GM12878 (cell line): ENCODE measurements around the gene OLR1. TPM values are rescaled to one million over a fixed set of nuclear protein-coding genes. Genes with fewer than 3 reads are reported as not detected.

Source experiments
- ATAC-seq: fragments of 200-7000 bp; cut with Tn5 transposase; 3 replicates; pipeline ENCODE4 v1.9.1; 2020; ENCODE audit warnings: mild to moderate bottlenecking, moderate library complexity
- BruUV-seq: library from RNA; stranded (reverse); fragments of 400-500 nt; replicated peaks from 2 replicates; lab custom pipeline; 2021; lab: Mats Ljungman, UMichigan
- CTCF ChIA-PET: fragments of 300-600 bp; sonication (Branson Sonifier 250); formaldehyde crosslinking; extraction: SDS; loops from one replicate; lab custom pipeline; 2021; ENCODE audit warnings: inconsistent platforms; lab: Yijun Ruan, JAX
- POLR2A ChIA-PET: fragments of 350-600 bp; formaldehyde crosslinking; extraction: SDS; loops from one replicate; lab custom pipeline; 2021; ENCODE audit warnings: inconsistent platforms; lab: Charles Lee
- RAD21 ChIA-PET: fragments of 300-600 bp; sonication (Branson Sonifier 250); formaldehyde crosslinking; loops from one replicate; lab custom pipeline; 2023; ENCODE audit warnings: antibody characterized with exemption; ENCODE audit not compliant: unreplicated experiment; lab: Charles Lee
- SMC1A ChIA-PET: fragments of 300-600 bp; sonication (Branson Sonifier 250); formaldehyde crosslinking; loops from one replicate; lab custom pipeline; 2023; ENCODE audit not compliant: unreplicated experiment, uncharacterized antibody; lab: Charles Lee
- DNase-seq: peaks from one replicate; pipeline ENCODE4 v3.0.0-alpha.2; 2011; ENCODE audit warnings: low read depth, low spot score
- FAIRE-seq: peaks from 3 replicates; lab custom pipeline; 2011; peaks lifted over from hg19 to GRCh38; lab: Jason Lieb, UNC
- H2AFZ ChIP-seq: 2 replicates; pipeline ENCODE4 v1.6.0; 2011; ENCODE audit warnings: low read depth, low read length, control low read depth; ENCODE audit not compliant: control insufficient read depth
- H3K27ac ChIP-seq: 2 replicates; pipeline ENCODE4 v1.5.1; 2011; ENCODE audit warnings: control low read depth; ENCODE audit not compliant: control insufficient read depth, insufficient read depth
- H3K27me3 ChIP-seq, 2 experiments: replicated peaks in 1 of 2; 2 replicates each; pipeline versions ENCODE4 v1.6.0 to v1.6.1; 2011; ENCODE audit warnings: low read length in 1 of 2; ENCODE audit not compliant: control insufficient read depth in 2 of 2, insufficient read depth in 2 of 2
- H3K36me3 ChIP-seq, 2 experiments: 2 replicates each; pipeline ENCODE4 v1.5.1; 2011; ENCODE audit warnings: low read length in 1 of 2; ENCODE audit not compliant: control insufficient read depth in 2 of 2, insufficient read depth in 2 of 2
- H3K4me1 ChIP-seq: 2 replicates; pipeline ENCODE4 v1.6.1; 2011; ENCODE audit warnings: mild to moderate bottlenecking, low read length, moderate library complexity, mixed read lengths; ENCODE audit not compliant: control insufficient read depth, insufficient read depth
- H3K4me2 ChIP-seq: 2 replicates; pipeline ENCODE4 v1.6.0; 2011; ENCODE audit warnings: control low read depth; ENCODE audit not compliant: control insufficient read depth, insufficient read depth
- H3K4me3 ChIP-seq: fragments of 200-600 bp; sonication (generic); 2 replicates; pipeline ENCODE4 v1.5.1; 2016
- H3K79me2 ChIP-seq: 2 replicates; pipeline ENCODE4 v1.6.0; 2011; ENCODE audit warnings: low read length; ENCODE audit not compliant: control insufficient read depth, insufficient read depth
- H3K9ac ChIP-seq: 2 replicates; pipeline ENCODE4 v1.8.0; 2011; ENCODE audit warnings: low read length, control low read depth, mixed read lengths; ENCODE audit not compliant: control insufficient read depth, insufficient read depth
- H3K9me3 ChIP-seq: replicated peaks from 3 replicates; pipeline ENCODE4 v1.5.1; 2011; ENCODE audit warnings: mild to moderate bottlenecking, low read length; ENCODE audit not compliant: control insufficient read depth, insufficient read depth
- H4K20me1 ChIP-seq: 2 replicates; pipeline ENCODE4 v1.6.0; 2011; ENCODE audit not compliant: control insufficient read depth, insufficient read depth
- ASH2L ChIP-seq: fragments of 300-600, 200-600 bp; sonication (generic); IDR thresholded peaks from 2 replicates; pipeline ENCODE4 v1.6.1; 2017; ENCODE audit warnings: low read depth, mild to moderate bottlenecking, borderline replicate concordance
- BMI1 ChIP-seq: fragments of 450-650 bp; IDR thresholded peaks from 2 replicates; pipeline ENCODE4 v1.6.1; 2016; ENCODE audit warnings: mild to moderate bottlenecking, moderate library complexity, borderline replicate concordance
- BRCA1 ChIP-seq: IDR thresholded peaks from 2 replicates; pipeline ENCODE4 v1.6.1; 2011; ENCODE audit warnings: low read depth, low read length, improper control_type of control experiment
- CHD1 ChIP-seq: IDR thresholded peaks from 2 replicates; pipeline ENCODE4 v1.6.1; 2012; ENCODE audit warnings: low read depth, low read length, improper control_type of control experiment
- CHD4 ChIP-seq: fragments of 200-600 bp; sonication (generic); IDR thresholded peaks from 2 replicates; pipeline ENCODE4 v1.6.1; 2016; ENCODE audit warnings: mild to moderate bottlenecking
- CREM ChIP-seq: IDR thresholded peaks from 2 replicates; pipeline ENCODE4 v1.6.1; 2014; ENCODE audit warnings: antibody characterized with exemption, low read depth
- ETV6 ChIP-seq, 2 experiments: fragments of 450-650 bp in 1 of 2; IDR thresholded peaks in 1 of 2; conservative IDR thresholded peaks in 1 of 2; 2 replicates each; pipeline ENCODE4 v1.6.1; 2014; ENCODE audit warnings: antibody characterized with exemption in 1 of 2, borderline replicate concordance in 1 of 2, low read depth in 1 of 2, mild to moderate bottlenecking in 1 of 2, moderate library complexity in 1 of 2
- HCFC1 ChIP-seq: fragments of 150-350 bp; IDR thresholded peaks from 2 replicates; pipeline ENCODE4 v1.6.1; 2014; ENCODE audit warnings: low read length
- LARP7 ChIP-seq: fragments of 450-650 bp; IDR thresholded peaks from 2 replicates; pipeline ENCODE4 v1.6.1; 2017; ENCODE audit warnings: mild to moderate bottlenecking
- NR2F1 ChIP-seq: fragments of 450-650 bp; conservative IDR thresholded peaks from 2 replicates; pipeline ENCODE4 v1.6.1; 2017; ENCODE audit warnings: mild to moderate bottlenecking
- POLR2AphosphoS5 ChIP-seq: IDR thresholded peaks from 2 replicates; pipeline ENCODE4 v1.6.1; 2011; ENCODE audit warnings: mild to moderate bottlenecking, low read length, inconsistent platforms
- SIN3A ChIP-seq: IDR thresholded peaks from 2 replicates; pipeline ENCODE4 v1.6.1; 2012; ENCODE audit warnings: low read depth, low read length, improper control_type of control experiment
- SMAD1 ChIP-seq: fragments of 450-650 bp; IDR thresholded peaks from 2 replicates; pipeline ENCODE4 v1.6.1; 2018; ENCODE audit warnings: mild to moderate bottlenecking, low read depth; ENCODE audit not compliant: partially characterized antibody
- SP1 ChIP-seq: IDR thresholded peaks from one replicate; pipeline ENCODE4 v1.6.1; 2011; ENCODE audit warnings: low read depth, low read length
- SRF ChIP-seq, 2 experiments: IDR thresholded peaks; 2 replicates each; pipeline ENCODE4 v1.6.1; 2011; ENCODE audit warnings: low read depth in 2 of 2, low read length in 2 of 2, mild to moderate bottlenecking in 1 of 2, moderate library complexity in 1 of 2
- ZNF274 ChIP-seq: IDR thresholded peaks from one replicate; pipeline ENCODE4 v1.8.0; 2011; ENCODE audit not compliant: insufficient read length, insufficient read depth
- WGBS: methylation state at CpG from one replicate; pipeline ENCODE4 v1.1.6; 2016; ENCODE audit warnings: low lambda C conversion rate; ENCODE audit not compliant: insufficient replicate concordance, insufficient coverage; ENCODE audit errors: missing lambda C conversion rate; 5-methylcytosine and 5-hydroxymethylcytosine counted together
- in situ Hi-C: fragments of 300-500 bp; cut with MboI; formaldehyde crosslinking; loops from 9 replicates; pipeline ENCODE4 v1.14.3; 2018; ENCODE audit warnings: mixed read lengths
- intact Hi-C: fragments of 100-400 bp; cut with micrococcal nuclease; formaldehyde crosslinking; loops from one replicate; pipeline ENCODE4 v1.14.2; 2022; ENCODE audit not compliant: unreplicated experiment
- polyA plus RNA-seq, 11 experiments: library from polyadenylated mRNA; depleted of rRNA in 4 of 11; unstranded in 6 of 11; stranded (reverse) in 5 of 11; fragments of >200 nt; fragmentation: Nextera tagmentation in 4 of 11; fragmentation: Illumina TruSeq in 1 of 11; extraction: Ambion mirVana in 4 of 11; extraction: Trizol in 1 of 11; gene quantifications; 1 replicate in 1 of 11; 2 replicates in 10 of 11; pipeline versions ENCODE4 v1.2.1 to v1.2.3, GENCODE V29; 2011 to 2016; ENCODE audit warnings: inconsistent platforms in 2 of 11, missing spikeins in 2 of 11, low read depth in 1 of 11
- total RNA-seq, 4 experiments: library from RNA; depleted of rRNA in 3 of 4; stranded (reverse); fragments of >200 nt in 3 of 4; fragmentation: Illumina TruSeq in 1 of 4; extraction: Trizol in 1 of 4; gene quantifications; 2 replicates each; pipeline versions ENCODE4 v1.2.1 to v1.2.3, GENCODE V29; 2013 to 2021
- TF ChIP-seq, protein P1 (sequence below): IDR thresholded peaks from 2 replicates; pipeline ENCODE4 v1.6.1; 2012; ENCODE audit warnings: low read depth, low read length, improper control_type of control experiment
- TF ChIP-seq, protein P2 (sequence below), 3 experiments: IDR thresholded peaks in 2 of 3; conservative IDR thresholded peaks in 1 of 3; 2 replicates each; pipeline ENCODE4 v1.5.1; 2011; ENCODE audit warnings: low read depth in 3 of 3, low read length in 3 of 3, mild to moderate bottlenecking in 3 of 3, control low read depth in 2 of 3, moderate library complexity in 2 of 3, inconsistent platforms in 1 of 3, mixed read lengths in 1 of 3; ENCODE audit not compliant: control insufficient read depth in 2 of 3, insufficient read depth in 1 of 3; ENCODE audit errors: extremely low read depth in 1 of 3
- TF ChIP-seq, protein P3 (sequence below): fragments of 450-650 bp; IDR thresholded peaks from 2 replicates; pipeline ENCODE4 v1.6.1; 2017; ENCODE audit warnings: low read depth, mild to moderate bottlenecking, moderate library complexity

Gene OLR1
- total and polyA plus RNA-seq, 10 of the 15 experiments (the other 5 are each of a cell fraction or from before 2014, with no cell fraction given) = 0.08 TPM; not detected in 9

DNA sequence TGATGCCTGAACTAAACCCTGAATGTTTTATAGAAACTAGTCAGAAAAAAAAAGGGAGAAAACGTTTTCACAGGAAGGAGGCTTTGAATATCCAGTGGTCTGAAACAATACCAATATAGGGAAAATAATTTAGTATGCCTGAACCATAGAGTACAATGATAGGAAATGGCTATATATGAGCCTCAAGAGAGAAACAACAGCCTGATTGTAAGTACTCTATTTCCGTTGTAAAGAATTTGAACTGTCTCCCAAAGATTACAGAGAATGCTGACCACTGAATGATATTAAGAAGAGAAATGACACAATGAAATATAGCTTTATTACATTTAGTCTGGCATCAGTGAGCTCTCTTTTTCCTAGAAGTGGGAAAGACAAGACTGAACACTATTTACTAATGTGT, 35.2 kb upstream of the OLR1 start:
- 22% methylated on average over 2 of the region's 2 CpGs for WGBS
- RAD21 ChIA-PET = no interaction called here

More for the DNA sequence above, 35.2 kb upstream of the OLR1 start:
- intact Hi-C loops = no loop called here
- peaks cover 2% of the 10 kb centered on the region; the same call in 1 of the 2 replicates for H3K4me1 ChIP-seq
- H3K4me2 ChIP-seq = no peak overlapping the region
- POLR2A ChIA-PET = no interaction called here
- H3K4me3 ChIP-seq = no peak overlapping the region
- H3K27ac ChIP-seq = no peak overlapping the region
- H3K9me3 ChIP-seq = no peaks in the 10 kb centered on the region
- no peak overlapping the region for H2AFZ ChIP-seq
- in situ Hi-C loops = no loop called here
- H3K36me3 ChIP-seq = no peaks in the 10 kb centered on the region
- H4K20me1 ChIP-seq = no peaks in the 10 kb centered on the region
- CTCF ChIA-PET = no interaction called here
- no peaks in the 10 kb centered on the region for H3K79me2 ChIP-seq
- ATAC-seq (no peak), DNase-seq (no peak), FAIRE-seq (no peak)
- H3K9ac ChIP-seq = no peak overlapping the region
- SMC1A ChIA-PET = no interaction called here
- TF ChIP-seq BRCA1 (no peak), NR2F1 (no peak), ASH2L (no peak), CHD1 (no peak), POLR2AphosphoS5 (no peak), BMI1 (no peak), ZNF274 (no peak), CHD4 (no peak), LARP7 (no peak), SRF (IDR thresholded peaks at IDR 0.05; ENCODE audit: low read depth in 2 of 2, low read length in 2 of 2) (no peak), SMAD1 (no peak), HCFC1 (no peak), ETV6 (conservative IDR thresholded peaks at IDR 0.05 in 1 of 2, IDR thresholded peaks at IDR 0.05 in 1 of 2; ENCODE audit: borderline replicate concordance in 1 of 2, low read depth in 1 of 2) (no peak), SIN3A (no peak), CREM (no peak), SP1 (no peak)
- TF ChIP-seq, protein P1, sequence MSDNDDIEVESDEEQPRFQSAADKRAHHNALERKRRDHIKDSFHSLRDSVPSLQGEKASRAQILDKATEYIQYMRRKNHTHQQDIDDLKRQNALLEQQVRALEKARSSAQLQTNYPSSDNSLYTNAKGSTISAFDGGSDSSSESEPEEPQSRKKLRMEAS = no peak
- TF ChIP-seq, protein P2, sequence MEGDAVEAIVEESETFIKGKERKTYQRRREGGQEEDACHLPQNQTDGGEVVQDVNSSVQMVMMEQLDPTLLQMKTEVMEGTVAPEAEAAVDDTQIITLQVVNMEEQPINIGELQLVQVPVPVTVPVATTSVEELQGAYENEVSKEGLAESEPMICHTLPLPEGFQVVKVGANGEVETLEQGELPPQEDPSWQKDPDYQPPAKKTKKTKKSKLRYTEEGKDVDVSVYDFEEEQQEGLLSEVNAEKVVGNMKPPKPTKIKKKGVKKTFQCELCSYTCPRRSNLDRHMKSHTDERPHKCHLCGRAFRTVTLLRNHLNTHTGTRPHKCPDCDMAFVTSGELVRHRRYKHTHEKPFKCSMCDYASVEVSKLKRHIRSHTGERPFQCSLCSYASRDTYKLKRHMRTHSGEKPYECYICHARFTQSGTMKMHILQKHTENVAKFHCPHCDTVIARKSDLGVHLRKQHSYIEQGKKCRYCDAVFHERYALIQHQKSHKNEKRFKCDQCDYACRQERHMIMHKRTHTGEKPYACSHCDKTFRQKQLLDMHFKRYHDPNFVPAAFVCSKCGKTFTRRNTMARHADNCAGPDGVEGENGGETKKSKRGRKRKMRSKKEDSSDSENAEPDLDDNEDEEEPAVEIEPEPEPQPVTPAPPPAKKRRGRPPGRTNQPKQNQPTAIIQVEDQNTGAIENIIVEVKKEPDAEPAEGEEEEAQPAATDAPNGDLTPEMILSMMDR (IDR thresholded peaks at IDR 0.05 in 2 of 3, conservative IDR thresholded peaks at IDR 0.05 in 1 of 3; ENCODE audit: control insufficient read depth in 2 of 3, extremely low read depth in 1 of 3, insufficient read depth in 1 of 3, low read depth in 3 of 3, low read length in 3 of 3) = no peak
- TF ChIP-seq, protein P3, sequence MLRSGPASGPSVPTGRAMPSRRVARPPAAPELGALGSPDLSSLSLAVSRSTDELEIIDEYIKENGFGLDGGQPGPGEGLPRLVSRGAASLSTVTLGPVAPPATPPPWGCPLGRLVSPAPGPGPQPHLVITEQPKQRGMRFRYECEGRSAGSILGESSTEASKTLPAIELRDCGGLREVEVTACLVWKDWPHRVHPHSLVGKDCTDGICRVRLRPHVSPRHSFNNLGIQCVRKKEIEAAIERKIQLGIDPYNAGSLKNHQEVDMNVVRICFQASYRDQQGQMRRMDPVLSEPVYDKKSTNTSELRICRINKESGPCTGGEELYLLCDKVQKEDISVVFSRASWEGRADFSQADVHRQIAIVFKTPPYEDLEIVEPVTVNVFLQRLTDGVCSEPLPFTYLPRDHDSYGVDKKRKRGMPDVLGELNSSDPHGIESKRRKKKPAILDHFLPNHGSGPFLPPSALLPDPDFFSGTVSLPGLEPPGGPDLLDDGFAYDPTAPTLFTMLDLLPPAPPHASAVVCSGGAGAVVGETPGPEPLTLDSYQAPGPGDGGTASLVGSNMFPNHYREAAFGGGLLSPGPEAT = no peak
- no TSS peak for BruUV-seq
- H3K27me3 ChIP-seq = no peaks in the 10 kb centered on the region; a peak in 2 of 4 replicates
